Transverse colon (tissue), 4 donors: ENCODE measurements around the gene IGSF3.
"Not testable (repeated sequence)": the region's sequence is repeated elsewhere in the genome, so short reads cannot be mapped to it uniquely, and the experiment has no call there.

Experiments used
- EP300 ChIP-seq: sonication (generic); formaldehyde crosslinking; IDR thresholded peaks from one replicate; pipeline ENCODE4 v1.6.1; 2017; ENCODE audit warnings: antibody characterized with exemption, low read depth
- POLR2A ChIP-seq: fragments of 450-650 bp; IDR thresholded peaks from one replicate; pipeline ENCODE4 v1.6.1; 2016; ENCODE audit warnings: antibody characterized with exemption, mild to moderate bottlenecking, moderate library complexity
- POLR2AphosphoS5 ChIP-seq, 3 donors: sonication (generic); formaldehyde crosslinking; IDR thresholded peaks; one replicate each; pipeline ENCODE4 v1.6.1; 2016; ENCODE audit warnings: antibody characterized with exemption in 3 of 3
- TF ChIP-seq, protein P1 (sequence below), 5 experiments: fragments of 200-600 bp in 3 of 5; fragments of 450-650 bp in 2 of 5; sonication (generic) in 3 of 5; IDR thresholded peaks; 1 replicate in 2 of 5; 2 replicates in 3 of 5; pipeline ENCODE4 v1.5.1; 2016 to 2017; ENCODE audit warnings: antibody characterized with exemption in 5 of 5, inconsistent platforms in 3 of 5, mild to moderate bottlenecking in 2 of 5, moderate library complexity in 1 of 5

DNA sequence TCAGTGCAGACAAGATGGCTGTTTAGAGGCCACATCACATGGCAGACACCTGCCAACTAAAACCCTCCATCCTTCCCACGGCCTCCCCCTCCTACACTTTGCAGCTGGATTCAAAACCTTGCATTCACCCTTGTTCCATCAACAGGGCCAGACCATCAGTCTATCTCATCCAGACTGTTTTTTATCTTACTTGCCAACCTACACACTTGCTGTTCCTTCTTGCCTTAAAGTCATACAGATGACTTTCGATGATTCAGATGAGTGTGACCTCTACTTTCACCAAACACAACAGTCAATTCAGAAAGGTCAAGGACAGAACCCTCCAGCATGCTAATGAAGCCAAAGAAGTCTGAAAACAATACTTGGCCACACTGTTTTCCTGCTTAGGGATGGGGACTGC is 29.9 kb downstream of the IGSF3 start:
- TF ChIP-seq, protein P1, sequence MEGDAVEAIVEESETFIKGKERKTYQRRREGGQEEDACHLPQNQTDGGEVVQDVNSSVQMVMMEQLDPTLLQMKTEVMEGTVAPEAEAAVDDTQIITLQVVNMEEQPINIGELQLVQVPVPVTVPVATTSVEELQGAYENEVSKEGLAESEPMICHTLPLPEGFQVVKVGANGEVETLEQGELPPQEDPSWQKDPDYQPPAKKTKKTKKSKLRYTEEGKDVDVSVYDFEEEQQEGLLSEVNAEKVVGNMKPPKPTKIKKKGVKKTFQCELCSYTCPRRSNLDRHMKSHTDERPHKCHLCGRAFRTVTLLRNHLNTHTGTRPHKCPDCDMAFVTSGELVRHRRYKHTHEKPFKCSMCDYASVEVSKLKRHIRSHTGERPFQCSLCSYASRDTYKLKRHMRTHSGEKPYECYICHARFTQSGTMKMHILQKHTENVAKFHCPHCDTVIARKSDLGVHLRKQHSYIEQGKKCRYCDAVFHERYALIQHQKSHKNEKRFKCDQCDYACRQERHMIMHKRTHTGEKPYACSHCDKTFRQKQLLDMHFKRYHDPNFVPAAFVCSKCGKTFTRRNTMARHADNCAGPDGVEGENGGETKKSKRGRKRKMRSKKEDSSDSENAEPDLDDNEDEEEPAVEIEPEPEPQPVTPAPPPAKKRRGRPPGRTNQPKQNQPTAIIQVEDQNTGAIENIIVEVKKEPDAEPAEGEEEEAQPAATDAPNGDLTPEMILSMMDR (IDR thresholded peaks at IDR 0.05) = not testable (repeated sequence)
- not testable (repeated sequence) for TF ChIP-seq POLR2A; POLR2AphosphoS5 (IDR thresholded peaks at IDR 0.05); EP300
